NCI-H2227 (cell line): ENCODE results near the gene IFI27.
"Not testable (repeated sequence)": the region's sequence is repeated elsewhere in the genome, so short reads cannot be mapped to it uniquely, and the experiment has no call there.

ENCODE experiments used
- DNase-seq: peaks from one replicate; lab custom pipeline; 2025; ENCODE audit not compliant: unreplicated experiment; lab: John Stamatoyannopoulos, UW

IFI27 gene

DNA sequence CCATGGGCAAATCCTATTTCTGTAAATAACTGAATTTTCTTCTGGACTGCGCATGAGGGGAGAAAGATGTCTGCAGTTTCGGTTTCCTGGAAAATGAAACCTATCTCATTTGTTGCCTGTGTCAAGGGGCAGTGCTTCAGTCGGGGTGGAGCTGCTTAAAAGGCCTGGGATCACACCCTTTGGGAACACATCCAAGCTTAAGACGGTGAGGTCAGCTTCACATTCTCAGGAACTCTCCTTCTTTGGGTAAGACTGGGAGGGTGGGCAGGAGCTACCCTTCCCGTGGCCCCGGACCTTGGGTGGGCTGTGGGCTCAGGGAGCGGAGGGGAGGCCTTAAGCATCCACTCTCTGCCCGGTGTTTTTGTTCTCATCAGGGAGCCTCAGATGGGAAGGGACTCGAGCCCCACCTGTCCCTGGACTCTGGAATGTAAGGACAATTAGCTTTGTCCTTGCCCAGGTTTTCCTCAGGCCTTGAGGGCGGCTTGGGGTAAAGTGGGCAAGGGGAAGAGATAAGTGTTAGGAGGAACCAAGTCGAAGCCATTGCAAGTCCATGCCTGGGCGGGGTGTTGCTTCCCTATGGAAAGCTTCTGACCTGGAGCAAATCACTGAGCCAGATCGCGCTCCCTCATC lies at the start of gene IFI27:
Gene IFI27, plus strand, starts transcription at position 185 of the 630 bp plus-strand sequence.
- no peak for DNase-seq

DNA sequence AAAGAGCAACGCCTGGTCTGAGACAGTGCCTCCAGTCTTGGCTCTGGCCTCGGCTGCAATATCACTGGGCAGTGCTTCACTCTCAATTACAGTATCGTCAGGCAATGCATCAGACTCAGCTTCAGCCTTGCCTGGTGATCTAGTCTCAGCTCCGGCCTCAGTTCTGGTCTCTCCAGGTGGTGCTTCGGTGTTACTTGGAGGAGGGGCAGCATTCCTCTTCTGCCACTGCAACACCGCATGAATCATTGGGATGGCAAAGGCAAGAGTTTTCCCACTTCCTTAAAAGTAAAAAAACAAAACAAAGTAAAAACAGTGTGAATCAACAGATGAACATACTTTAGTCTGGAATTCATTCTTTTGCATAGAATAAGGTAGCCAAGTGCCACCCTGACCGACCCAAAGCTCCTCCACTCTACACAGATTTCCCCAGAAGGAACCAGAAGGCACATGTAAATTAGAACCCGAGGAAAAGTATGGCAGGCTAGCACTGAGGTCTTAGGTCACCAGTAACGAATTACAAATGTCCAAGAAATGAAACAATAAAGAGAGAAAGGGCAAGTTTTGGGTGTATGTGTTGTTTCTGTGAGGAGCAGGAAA lies 48.1 kb upstream of the IFI27 start:
- DNase-seq, result no peak

DNA sequence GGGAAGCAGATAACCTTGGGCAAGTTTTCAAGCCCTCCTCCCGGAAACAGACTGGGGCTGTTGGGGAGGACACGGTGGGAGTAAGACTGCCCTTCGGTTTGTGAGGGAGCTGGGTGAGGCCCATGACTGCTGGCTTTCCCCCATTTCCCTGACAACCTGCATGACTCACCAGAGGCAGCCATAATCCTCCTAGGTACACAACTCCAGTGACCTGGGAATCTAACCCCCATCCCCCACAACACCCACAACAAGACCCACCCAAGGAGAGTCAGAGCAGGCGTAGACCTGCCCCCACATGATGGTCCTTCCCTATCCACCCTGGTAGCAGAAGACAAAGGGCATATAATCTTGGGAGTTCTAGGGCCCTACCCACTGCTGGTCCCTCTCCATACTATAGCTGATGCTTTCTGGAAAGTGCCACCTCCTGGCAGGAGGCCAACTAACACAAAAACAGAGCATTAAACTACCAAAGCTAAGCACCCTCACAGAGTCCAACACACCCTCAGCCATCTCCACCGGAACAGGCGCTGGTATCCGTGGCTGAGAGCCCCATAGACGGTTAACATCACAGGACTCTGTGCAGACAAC lies 44.4 kb upstream of the IFI27 start:
- no peak for DNase-seq

DNA sequence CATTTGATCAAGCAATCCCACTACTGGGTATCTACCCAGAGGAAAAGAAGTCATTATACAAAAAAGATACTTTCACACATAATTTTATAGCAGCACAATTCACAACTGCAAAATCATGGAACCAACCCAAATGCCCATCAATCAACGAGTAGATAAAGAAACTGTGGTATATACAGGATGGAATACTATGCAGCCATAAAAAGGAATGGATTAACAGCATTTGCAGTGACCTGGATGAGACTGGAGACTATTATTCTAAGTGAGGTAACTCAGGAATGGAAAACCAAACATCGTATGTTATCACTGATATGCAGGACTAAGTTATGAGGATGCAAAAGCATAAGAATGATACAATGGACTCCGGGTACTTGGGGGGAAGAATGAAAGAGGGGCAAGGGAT lies 38.5 kb upstream of the IFI27 start:
- not testable (repeated sequence) for DNase-seq

DNA sequence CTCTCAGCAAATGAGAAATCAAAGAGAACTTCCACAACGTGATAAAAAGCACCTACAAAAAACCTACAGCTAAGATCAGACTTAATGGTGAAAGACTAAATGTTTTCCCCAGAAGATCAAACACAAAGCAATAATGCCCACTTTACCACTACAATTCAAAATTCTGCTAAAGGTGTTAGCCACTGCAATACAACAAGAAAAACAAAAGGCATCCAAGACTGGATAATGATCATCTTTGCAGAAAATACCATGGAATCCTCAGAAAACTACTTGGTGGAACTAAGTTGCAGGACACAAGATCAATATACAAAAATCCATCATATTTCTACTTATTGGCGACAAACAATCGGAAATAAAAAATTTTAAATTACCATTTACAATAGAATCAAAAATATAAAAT lies 36.0 kb upstream of the IFI27 start:
- no peak for DNase-seq

DNA sequence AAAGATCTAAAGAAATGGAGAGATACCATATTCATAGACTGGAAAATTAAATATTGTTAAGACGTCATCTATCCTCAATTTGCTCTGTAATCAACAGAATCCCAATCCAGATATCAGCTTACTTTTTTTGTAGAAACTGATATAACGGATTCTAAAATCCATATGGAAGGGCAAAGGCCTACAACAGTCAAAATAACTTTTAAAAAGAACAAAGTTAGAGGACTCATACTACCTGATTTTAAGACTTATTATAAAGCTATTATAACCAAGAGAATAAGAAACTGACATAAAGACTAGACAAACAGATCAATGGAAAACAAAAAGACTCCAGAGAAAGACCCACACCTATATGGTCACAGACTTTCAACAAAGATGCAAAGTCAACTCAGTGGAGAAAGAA lies 35.5 kb upstream of the IFI27 start:
- DNase-seq, result no peak

DNA sequence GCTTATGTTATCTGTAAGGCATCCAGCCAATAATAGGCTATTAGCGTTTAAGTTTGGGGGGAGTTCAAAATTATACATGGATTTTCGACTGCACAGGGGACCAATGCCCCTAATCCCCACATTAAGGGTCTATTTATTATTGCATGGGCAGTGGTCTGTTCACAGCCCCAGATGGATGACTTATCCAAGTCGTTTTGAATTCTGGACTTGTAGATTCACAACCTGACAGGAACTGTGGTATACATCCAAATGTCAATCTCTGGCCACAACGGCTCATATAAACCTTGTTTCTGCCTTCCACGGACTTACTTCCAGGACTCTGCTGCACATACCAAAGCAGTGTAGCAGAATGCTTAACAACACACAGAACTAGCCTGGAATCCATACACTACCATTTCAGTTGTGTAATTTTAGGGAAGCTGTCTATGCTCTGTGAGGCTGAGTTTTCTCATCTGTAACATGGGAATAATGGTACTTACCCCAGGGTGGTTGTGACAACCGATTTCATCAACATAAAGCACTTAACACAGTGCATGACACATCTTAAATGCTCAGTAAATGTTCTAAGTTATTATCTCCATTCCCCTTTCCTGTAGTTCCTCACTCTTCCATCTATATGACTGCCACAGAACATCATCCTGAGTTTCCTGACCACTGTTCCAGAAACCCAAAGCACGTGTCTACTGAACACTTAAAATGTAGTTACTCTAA lies 33.3 kb upstream of the IFI27 start:
- DNase-seq, result no peak

DNA sequence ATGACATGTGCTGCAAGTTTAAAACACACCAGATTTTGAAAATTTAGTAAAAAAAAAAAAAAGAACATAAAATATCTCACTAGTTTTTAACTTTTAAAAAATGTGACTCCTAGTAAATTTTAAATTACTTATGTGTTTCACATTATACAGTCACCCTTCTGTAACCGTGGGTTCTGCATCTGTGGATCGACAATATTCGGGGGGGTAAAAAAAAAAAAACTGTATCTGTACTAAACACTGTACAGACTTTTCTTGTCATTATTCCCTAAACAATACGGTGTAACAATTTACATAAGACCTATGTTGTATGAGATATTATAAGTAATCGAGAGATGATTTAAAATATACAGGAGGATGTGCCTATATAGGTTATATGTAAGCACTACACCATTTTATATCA lies 32.7 kb upstream of the IFI27 start:
- DNase-seq, result no peak

DNA sequence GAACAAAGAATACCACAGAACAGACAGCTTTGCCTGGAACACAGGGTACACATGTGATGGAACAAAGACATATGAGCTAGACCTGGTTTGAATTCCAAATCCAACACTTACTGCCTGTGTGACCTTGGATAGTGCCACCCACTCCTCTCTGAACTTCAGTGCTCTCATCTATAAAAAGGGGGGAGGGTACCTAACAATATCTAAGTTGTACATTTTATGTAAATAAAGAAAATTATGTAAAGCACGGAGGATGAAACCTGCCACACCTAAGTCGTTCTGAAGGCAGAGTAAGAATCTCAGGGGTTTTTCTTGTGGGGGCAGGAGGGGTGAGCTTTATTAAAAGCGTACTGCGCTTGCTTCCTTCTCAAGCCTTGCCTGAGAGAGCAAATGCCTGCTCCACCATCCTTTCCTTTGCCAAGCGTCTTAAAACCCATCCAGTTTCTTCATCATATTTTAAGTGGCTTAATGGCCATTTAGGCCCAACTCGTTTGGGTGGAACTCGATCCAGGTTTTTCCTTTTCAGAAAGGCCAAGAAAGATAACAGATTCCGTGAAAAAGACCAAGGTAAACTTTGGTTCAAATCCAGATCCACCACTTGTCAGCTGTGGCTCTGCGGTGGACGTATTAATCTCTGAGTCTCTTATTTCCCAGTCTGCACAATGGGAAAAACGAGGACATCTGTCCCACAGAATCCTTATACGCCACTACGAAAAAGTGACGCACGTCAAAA lies 30.5 kb upstream of the IFI27 start:
- DNase-seq, result peak; percentile 33

DNA sequence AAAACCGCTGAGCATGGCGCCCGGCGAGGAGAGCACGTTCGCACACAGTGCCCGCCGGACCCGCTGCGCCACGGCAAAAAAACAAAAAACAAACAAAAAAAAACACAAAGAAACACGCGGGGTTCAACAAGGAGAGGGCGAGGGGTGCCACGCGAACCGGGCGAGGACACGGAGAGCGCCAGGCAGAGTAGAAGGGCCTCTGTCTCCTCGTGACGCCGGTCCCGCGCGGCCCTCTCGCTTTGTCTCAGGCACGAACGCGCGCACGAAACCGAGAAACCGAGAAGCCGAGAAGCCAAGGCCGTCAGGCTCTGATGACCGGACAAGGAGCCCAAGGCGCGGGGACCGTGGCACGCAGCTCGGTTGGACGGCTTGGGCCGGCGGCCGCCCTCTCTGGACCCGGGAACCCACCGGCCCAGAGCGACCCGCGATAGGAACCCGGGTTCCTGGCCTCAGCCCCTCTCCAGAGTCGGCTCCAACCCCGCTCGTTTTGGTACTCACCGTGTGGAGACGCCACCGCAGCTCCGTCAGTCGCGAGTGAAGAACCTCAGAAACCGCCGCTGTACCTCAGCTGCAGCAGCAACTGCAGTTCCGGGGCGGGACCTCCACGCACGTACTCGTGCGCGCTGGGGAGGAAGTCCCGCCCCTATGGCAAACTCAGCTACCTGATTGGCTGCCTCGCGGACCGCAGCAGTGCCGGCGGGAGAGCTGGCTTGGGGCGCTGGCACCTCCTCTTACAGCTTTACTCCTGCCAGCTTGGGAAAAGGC lies 29.7 kb upstream of the IFI27 start, which contains the start of the genes DDX24 and IFI27L1:
Gene DDX24, minus strand, starts transcription at position 582 of the 765 bp plus-strand sequence. CDS start 1,460 bp downstream, outside the sequence.
Gene IFI27L1, plus strand, starts transcription at position 690 of the 765 bp plus-strand sequence. CDS start 15,628 bp downstream, outside the sequence.
- peak; percentile 95 for DNase-seq

DNA sequence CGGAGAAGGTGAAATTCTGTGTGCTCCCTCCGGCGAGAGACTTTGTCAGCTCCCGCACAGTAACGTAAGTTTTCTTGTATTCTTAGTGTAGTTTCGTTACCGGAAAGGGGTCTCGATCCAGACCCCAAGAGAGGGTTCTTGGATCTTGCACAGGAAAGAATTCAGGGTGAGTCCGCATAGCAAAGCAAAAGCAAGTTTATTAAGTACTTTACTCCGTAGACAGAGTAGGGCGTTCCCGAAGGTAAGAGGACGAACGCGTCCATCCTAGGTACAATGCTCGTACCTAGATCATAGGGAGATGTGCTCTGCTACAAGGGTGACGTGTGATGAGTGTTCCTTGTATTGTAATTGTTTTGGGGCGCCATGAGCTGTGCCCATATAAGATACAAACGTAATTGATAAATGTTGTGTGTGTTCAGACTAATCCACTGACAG lies 29.1 kb upstream of the IFI27 start:
- no peak for DNase-seq

DNA sequence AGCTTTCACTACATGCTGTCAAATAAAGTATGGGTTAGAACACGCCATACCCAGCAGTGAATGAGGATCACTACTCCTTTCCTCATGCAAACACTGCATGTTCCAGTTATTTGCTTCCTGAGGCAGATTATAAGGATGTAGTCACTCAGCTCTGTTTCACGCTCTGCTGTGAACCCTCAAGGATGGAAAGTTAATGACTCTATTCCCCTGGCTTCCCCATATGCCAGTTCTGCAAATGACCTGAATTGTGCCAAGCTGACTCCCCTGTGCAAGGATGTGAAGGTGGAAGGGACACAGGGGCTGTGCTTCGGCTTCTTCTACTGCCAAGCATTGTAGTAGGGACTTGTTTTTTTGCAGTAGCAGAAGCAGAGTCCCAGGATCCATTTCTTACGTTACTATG lies 22.6 kb upstream of the IFI27 start:
- no peak for DNase-seq

DNA sequence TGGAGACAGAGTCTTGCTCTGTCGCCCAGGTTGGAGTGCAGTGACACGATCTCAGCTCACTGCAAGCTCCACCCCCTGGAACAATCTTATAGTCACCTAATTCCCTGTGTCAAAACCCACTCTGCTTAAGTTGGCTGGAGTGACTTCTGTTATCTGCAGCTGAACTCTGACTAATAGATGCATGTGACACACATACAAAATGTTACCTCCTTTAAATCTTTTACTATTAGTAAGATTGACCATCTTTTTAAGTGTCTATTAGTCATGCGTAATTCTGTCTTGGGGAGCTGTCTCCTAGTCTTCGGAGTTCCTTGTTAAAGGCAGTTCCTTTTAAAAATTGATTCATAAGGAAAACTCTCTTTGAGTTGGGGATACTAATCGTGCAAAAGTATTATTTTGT lies 22.0 kb upstream of the IFI27 start:
- DNase-seq, result no peak

DNA sequence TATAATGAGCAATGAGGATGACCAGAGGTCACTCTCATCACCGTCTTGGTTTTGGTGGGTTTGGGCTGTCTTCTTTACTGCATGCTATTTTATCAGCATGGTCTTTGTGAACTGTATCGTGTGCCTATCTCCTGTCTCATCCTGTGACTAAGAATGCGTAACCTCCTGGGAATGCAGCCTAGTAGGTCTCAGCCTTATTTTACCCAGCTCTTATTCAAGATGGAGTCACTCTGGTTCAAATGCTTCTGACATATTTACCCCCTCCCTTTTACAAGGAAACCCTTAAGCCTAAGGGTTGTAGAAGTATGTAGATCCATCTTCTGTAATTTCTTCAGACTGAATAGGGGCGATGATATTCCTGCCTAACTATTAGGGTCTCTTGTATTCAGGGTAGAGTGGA lies 21.1 kb upstream of the IFI27 start:
- DNase-seq, result no peak

DNA sequence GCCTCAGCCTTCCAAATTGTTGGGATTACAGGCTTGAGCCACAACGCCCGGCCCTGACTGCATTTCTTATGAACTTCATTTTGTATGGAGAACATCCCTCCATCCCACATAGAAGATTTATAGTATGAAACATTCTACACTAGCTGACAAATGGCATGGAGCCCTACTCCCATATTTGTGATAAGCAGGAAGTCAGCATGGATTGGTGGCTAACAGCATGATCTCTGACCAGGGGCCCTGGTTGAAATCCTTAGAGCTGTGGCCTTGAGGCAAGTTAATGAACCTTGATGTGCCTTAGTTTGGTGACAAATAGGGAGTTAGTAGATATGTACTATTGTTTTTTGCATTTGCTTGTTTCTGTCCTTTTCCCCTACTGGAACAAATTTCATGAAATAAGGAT lies 17.1 kb upstream of the IFI27 start:
- DNase-seq, result no peak

DNA sequence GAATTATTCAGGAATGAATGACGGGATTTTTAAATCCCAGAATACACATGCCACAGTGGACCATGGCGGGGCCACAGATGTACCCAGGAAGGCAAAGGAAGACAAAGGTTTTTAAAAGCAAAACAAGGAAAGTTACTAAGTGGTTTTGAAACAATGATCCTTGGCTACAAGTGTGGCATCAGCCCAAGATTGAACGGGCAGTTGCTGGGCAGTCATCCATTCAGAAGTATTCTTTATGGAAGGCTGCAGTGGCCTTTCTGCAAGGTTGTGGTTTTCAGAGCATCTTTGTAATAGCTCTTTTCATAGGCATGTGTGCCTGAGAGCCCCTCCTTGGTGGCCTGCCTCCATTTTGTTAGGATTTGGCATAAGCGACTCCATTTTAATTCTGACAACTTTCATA lies 13.4 kb upstream of the IFI27 start:
- DNase-seq, result no peak

DNA sequence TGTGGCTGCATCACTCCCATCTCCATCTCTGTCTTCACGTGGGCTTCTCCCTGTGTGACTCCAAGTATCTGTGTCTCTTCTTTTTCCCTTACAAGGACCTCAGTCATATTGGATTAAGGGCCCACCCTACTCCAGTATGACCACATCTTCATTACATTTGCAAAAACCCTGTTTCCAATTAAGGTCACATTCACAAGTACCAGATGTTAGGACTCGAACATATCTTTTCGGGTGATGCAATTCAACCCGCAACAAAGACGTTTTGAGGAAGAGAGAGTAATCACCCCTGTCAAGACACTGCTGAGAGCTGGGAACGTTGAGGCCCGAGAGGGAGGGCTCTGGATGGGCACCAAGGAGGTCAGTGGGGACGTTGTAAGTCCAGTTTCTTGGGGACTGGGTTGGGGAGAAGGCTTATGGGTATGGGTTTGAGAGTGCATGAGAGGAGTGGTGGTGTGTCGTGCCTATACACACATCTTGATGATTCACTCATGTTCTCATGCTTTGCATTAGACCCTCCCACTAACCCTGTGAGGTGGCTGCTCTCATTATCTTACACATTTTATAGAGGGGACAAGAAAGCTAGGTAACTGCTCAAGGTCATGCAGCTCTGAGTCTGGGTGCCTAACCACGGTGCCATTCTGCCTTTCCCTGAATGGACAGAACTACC lies 12.1 kb upstream of the IFI27 start:
- DNase-seq, result no peak

DNA sequence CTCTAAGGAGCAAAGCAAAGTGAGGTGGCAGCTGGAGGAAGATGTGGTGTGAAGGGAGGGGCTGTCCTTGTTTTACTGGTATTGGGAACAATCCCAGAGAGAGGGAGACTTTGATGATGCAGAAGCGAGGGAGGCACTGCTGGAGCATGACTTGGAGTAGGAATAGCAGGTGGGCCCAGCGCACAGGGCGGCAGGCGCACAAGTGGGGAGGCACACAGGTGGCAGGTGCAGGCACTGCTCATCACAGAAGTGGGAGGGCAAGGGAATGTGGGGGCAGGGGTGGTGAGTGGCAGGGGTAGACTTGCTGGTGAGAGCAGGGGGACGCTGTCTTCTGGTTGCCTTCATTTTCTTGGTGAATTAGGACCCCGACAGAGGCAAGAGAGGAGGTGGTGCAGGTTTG lies 11.5 kb upstream of the IFI27 start:
- DNase-seq, result no peak

DNA sequence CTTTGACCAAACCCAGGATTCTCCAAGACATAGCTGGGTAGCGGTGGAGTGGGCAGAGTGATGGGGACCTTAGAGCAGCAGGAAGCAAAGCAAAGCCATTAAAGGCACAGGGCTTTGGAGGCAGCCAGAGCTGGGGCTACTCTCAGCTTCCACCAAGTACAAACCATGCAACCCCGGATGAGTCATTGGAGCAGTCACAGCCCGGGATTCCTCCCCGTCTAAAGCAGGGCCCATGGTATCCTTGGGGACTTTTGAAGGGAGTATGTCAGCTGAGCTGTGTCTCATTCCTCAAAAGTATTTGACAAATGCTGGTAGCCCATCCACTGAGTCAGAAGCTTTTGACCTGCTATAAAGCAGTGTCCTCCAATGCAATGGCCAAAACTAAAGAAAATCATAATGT lies 9.7 kb upstream of the IFI27 start:
- no peak for DNase-seq

DNA sequence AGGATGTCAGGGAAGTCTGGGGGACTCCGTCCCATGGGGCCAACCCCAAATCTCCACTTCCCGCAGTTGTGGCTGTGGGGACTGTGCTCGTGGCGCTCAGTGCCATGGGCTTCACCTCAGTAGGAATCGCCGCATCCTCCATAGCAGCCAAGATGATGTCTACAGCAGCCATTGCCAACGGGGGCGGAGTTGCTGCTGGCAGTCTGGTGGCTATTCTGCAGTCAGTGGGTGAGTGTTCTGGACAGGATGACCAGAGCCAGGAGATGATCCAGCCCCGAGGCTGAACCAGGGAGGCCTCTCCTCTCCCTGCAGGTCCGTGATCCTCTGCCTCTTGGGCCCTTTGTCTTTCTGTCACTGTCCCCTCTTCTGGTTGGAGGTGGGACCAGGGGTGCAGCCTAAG lies 8.8 kb upstream of the IFI27 start:
- no peak for DNase-seq
